ENCODE data around the gene RUBCN.
"Not testable (repeated sequence)": the region's sequence is repeated elsewhere in the genome, so short reads cannot be mapped to it uniquely, and the experiment has no call there.

RUBCN gene

DNA sequence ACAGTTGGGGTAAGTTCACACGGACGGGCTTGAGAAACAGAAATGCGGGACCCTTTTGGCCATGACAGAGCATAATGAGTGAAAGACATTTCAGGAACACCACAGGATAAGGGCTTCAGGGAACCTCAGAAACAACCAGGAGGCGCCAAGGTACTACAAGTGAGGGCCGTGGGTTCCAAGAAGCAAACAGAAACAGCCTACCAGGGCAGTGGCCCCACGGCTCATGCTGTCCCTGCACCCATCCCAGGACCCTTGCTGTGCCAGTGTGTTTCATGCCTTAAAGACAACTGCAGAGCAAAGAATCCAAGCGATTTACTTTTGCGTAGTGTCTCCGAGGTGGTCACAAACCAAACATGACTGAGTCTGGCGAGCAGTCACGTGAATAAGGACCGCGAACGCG lies 54.0 kb downstream of the RUBCN start:
- DNase-seq = no peak

DNA sequence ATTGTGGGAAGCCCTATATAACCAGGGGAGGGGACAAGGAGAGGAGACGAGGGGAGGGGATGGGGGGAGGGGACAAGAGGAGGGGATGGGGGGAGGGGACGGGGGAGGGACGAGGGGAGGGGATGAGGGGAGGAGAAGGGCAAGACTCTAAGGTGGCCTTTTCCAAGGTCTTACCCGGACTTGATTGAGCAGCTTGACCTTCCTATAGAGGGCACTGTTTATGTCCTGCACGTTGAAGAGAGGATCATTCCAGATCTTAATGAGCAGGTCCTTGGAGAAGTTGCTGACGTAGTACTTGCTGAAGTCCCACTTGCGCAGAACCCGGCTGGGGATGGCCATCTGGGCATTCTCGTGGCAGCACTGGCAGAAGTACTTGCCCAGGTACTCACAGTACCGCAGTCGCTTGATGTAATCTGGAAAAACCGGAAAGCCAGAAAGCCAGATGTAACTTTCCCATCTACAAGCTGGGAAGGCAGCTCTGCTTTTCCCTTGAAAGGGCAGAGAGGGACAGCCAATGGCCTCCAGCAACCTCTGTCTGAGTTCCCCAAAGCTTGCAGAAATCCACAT lies 55.7 kb downstream of the RUBCN start:
- no peak for DNase-seq

DNA sequence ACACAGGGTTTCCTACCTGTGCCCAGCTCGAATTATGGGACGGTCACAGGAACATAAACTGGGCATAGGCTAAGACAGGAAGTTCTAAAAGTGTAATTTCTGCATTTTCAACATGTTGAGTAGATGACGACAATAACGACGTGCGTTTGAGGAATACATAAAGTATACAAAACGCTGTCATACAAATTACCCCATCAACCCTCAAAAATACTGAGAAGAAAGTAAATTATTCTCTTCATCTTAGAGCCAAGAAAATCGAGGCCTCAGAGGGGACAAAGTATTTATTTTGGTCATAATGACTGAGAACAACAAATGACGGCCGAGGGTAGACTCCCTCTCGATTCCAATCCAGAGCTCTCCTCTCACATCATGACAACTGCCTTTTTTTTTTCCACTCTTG lies 60.8 kb downstream of the RUBCN start:
- DNase-seq = no peak

DNA sequence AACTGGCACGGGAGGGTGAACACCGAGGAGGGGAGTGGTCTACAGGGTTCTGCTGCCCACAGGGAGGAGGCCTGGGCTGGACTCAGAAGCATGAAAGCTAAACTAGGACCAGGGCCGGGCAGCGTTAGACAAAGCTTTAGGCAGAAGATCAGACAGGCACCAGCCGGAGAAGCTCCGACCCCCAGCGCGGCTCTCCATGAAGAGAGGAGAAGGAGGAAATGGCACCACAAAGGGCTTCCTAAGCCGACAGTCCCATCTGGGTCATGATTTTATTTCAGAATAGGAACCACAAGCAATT lies 61.2 kb downstream of the RUBCN start:
- DNase-seq = no peak

GRCh38 chr3:197674741-197675562 lies 61.8 kb downstream of the RUBCN start:
- no peak for DNase-seq

GRCh38 chr3:197673170-197673569 lies 63.5 kb downstream of the RUBCN start:
- no peak for DNase-seq

- DNase-seq = no peak
Measured at GRCh38 chr3:197670361-197670760, 66.3 kb downstream of the RUBCN start.

GRCh38 chr3:197667968-197668367 lies 68.7 kb downstream of the RUBCN start:
- DNase-seq = no peak

GRCh38 chr3:197667293-197667692 lies 69.4 kb downstream of the RUBCN start:
- not testable (repeated sequence) for DNase-seq

DNA sequence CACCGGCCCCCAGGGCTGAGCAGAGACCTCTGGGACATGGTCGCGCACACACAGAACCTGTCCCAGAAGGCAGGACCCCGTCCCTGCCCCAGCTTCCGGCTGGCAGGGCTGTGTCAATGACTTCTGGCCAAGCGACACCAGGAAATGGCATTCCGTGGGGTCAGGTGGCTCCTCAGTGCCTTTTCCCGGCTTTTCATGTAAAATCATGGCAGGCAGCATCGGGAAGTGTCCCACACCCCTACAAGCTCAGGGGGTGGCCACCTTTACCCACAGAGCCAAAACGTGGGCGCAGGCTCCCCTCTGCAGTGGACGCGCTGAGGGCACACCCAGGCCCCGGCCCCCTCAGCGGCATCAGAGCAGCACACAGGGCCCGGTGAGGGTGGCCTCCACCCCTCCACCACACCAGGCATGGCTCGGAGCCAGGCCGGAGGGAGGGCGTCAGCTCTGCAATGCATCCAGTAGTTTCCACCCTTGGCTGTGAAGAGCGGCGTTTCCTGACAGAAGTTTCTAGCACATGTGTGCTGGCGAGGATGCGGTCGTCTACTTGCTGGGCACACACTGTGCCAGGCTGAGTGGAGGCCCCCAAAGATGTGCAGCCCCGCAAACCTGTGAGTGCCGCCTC lies 70.4 kb downstream of the RUBCN start:
- DNase-seq = not testable (repeated sequence)

DNA sequence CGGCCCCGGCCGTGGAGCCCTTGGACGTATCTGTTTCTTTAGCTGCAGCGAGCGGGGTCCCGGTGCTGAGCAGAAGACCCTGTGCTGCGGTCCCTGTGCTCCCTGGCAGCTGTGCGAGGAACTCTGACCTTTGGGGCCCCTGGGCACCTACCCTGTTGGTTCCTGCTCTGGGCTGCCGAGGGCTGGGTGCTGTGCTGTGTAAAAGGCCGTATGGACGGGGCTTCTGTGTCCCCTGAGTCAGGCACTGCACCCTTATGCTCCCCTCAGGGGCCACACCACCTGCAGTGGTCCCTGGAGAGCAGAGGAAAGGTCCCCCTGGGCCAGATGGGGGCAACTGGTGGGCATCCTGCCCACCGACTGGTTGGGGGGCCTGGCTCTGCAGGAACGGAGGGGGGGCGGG lies 71.2 kb downstream of the RUBCN start:
- DNase-seq = not testable (repeated sequence)

DNA sequence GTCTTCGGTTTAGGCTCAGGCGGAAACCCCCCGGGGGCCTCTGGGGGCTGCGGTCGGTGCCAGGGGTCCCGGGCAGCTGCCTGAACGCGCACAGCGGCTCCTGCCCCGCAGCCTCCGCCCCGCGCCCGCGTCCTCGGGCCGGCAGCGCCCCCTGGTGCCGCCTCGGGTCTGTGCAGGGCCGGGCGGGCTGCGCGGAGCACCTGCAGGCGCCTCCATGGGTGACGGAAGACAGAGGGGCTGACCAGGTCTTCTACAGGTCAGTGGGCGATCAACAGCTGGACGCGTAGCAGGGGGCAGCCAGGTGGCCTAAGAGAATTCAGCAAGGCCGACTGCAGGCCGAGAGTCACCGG lies 71.6 kb downstream of the RUBCN start:
- DNase-seq = not testable (repeated sequence)

DNA sequence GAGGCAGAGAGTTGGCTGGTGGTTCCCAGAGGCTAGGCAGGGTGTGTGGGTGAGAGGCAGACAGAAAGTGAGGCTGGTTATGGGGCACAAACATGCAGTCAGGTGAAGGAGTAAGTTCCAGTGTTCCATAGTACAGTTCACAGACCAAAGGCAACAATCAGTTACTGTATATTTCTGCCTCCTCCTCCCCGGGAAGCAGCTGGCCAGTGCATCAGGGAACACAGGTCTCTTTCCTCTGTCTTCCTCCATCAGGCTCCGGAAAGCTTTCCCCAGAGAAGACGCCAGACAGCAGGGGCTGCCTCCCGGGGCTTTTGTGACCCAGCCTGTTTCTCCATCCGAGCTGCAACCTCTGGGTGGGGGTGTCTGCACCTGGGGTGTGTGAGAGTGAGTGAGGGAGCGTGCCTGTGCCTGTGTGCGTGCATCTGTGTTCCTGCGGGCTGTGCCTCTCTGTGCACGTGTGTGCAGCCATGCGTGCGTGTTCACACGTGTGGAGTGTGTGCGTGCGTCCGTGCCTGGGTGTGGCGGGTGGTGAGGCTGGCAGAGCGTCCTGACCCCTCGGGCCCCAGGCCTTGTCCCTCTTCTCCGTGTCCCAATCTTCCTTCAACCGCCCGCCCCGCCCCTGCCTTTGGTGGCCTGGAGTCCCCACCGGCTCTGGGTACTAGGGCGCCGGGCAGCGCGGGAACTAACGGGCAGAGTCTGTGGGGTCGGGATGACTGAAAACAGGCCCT lies 72.1 kb downstream of the RUBCN start:
- DNase-seq = not testable (repeated sequence)

DNA sequence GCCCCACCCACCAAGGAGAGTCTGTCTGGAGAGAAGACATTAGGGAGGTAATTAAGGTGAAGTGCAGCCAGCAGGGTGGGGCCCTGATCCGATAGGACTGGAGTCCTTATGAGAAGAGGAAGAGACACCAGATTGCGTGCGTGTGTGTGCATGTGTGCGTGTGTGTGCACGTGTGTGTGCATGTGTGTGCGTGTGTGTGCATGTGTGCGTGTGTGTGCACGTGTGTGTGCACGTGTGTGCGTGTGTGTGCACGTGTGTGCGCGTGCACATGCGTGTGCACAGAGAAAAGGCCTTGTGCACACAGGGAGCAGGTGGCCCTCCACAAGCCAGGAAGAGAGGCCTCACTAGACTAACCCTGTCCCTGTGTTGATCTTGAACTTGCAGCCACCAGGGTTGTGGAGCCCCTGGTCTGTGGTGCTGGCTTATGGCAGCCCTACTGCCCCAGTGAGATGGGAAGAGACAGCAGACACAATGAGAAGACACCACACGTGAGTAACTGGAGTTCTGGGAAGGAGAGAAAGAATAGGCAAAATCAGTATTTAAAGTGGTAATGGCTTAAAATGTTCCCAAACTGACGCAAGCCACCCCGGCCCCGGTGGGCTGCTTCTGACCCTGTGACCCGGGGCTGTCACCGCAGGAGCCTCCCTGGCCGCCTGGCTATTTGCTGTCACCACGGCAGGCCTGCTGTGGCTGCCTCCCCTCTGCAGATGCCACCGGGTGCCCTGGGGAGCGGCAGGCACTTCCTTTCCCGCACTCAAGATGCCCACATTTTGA lies 73.2 kb downstream of the RUBCN start:
- not testable (repeated sequence) for DNase-seq

DNA sequence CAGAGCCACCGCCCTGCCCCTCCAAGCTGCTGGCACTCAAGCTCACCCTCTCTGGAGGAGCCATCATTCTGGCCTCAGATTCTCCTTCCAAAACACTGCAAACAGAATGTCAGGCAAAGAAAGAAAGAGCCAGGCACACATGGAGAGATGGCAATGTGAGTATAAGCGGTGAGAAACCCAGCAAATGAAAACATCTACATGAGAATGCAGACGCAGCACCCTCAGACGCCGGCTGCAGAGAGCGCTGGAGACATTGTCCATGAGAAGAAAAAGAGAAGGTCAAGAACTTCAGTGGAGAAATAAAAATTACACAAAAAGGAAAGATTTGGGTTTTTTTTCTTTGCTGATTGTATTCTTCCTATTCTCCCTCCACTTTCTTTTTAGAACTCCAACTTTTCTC lies 74.4 kb downstream of the RUBCN start:
- not testable (repeated sequence) for DNase-seq

DNA sequence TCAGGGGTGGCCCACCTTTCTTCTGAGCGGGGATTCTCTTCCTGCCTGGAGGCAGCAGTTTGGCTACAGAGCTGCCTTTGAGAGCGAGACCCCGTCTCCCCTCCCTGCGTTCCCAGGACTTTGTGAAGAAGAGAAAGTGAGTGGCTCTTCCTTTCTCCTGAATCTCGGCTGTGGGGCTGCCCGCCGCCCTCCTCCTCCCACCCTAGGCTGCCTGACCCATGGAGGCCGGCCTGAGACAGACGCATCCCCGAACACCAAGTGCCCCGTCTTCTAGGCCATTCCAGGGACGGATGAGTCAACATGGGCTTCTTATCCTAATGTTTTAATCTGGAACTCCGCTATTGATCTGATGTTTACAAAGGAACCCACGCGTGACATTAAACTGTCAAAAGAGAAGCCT lies 74.8 kb downstream of the RUBCN start:
- not testable (repeated sequence) for DNase-seq

DNA sequence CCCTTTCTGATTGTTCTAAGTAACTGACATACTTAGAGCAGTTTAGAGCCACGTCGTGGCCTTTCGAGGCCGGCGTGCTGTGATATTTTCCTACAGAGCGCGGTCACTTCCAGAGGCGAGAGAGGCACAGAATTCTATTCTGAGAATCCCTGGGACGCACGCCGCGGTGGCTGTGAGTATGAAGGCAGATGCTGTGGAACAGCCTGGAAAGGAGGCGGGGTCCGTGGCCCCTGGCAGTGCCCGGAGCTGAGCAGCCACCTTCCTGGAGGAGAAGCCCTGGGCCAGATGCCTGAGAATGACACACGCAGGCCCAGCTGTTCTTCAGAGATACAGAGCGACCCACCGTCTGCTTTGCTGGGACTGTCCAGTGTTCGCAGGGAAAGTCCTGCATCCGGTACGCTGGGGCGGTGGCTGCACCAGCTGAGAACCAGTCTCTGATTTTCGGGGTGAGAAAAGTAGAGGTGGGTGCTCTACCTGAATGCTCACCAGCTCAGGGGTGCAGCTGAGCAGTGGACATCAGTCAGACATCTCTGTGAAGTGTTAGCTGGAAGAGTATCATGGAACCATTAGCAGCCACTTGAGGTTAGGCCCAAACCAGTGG lies 75.4 kb downstream of the RUBCN start:
- not testable (repeated sequence) for DNase-seq

- not testable (repeated sequence) for DNase-seq
Measured at GRCh38 chr3:197659701-197660100, 77.0 kb downstream of the RUBCN start.

- DNase-seq = not testable (repeated sequence)
Measured at GRCh38 chr3:197659144-197659543, 77.6 kb downstream of the RUBCN start.

GRCh38 chr3:197658706-197659105 lies 78.0 kb downstream of the RUBCN start:
- DNase-seq = not testable (repeated sequence)

DNA sequence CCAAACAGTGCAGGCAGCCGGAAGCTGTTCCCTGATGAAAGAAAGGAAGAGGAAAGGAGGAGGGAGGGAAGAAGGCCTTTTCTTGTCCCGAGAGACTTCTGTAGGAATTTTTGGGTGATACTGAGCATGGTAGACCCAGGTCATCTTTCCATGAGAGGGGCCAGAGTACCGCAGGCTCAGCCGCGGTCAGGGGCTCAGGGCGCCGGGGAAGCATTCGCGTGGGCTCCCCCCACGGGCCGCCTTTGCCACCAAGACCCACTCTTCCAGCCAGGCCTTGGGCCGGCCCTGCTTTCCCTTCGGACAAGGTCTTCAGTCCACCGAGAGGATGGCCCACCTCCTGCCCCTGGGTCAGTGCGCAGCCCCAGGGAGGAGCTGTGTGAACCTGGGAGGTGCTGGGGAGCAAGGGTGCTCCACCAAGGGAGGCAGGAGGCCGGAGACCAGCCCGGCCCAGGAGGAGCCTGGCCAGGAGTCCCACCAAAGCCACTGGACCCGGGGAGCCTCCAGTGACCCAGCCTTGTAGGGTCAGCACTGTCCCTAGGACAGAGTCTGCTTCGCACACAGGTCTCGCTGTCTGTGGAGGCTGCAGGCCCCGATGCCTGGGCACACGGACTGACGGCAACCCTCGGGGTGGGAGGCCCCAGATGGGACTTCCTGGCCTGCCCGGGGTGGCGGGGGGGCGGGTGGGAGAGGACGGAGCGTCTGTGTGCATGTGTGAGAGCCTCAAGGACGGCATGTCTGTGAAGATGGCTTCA lies 79.0 kb downstream of the RUBCN start:
- not testable (repeated sequence) for DNase-seq

DNA sequence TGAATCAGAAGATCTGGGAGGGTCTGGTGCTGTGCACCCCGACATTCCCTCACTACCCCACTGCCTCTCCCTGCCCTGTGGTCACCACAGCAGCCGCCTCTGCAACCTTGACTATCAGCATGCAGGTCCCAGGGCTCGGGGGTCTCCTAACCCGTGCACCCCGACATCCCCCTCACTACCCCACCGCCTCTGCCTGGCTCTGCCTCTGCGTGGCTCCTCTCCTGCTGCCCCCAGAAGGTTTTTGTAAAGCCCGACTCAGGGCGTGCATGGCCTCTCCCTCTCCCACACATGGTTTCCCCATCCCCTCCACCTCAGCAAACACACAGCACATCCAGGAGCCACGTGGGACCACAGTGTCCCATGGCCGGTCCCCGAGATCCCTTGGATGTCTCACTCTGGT lies 79.7 kb downstream of the RUBCN start:
- DNase-seq = not testable (repeated sequence)

Data from NCI-H1105 (cell line).